HCT116 (cell line): ENCODE measurements around the gene PREX1. TPM values are rescaled to one million over a fixed set of nuclear protein-coding genes. Genes with fewer than 3 reads are reported as not detected.

Experiments used
- ATAC-seq: fragments of 200-7000 bp; cut with Tn5 transposase; 2 replicates; pipeline ENCODE4 v1.9.1; 2020; ENCODE audit warnings: mild to moderate bottlenecking, moderate library complexity
- BruUV-seq: library from RNA; stranded (reverse); fragments of 400-500 nt; replicated peaks from 2 replicates; lab custom pipeline; 2021; lab: Mats Ljungman, UMichigan
- CTCF ChIA-PET: fragments of 300-600 bp; sonication (Branson Sonifier 250); formaldehyde crosslinking; loops from one replicate; lab custom pipeline; 2021; ENCODE audit warnings: antibody characterized with exemption; lab: Charles Lee
- POLR2A ChIA-PET: fragments of 300-600, 350-600 bp; sonication (Branson Sonifier 250); formaldehyde crosslinking; loops from one replicate; lab custom pipeline; 2021; ENCODE audit warnings: antibody characterized with exemption; lab: Charles Lee
- RAD21 ChIA-PET, 2 experiments: fragments of 300-600 bp; sonication (Branson Sonifier 250); formaldehyde crosslinking; loops; one replicate each; lab custom pipeline; 2023; ENCODE audit warnings: low total read pairs in 2 of 2; ENCODE audit not compliant: uncharacterized antibody in 2 of 2, unreplicated experiment in 2 of 2, low non-redundant PET in 1 of 2; lab: Charles Lee
- DNase-seq: peaks from one replicate; pipeline ENCODE4 v3.0.0-alpha.2; 2010; ENCODE audit warnings: low read depth, low spot score
- H2AFZ ChIP-seq: fragments of 200-600 bp; shearing (Covaris generic), sonication (generic); 2 replicates; pipeline ENCODE4 v1.6.1; 2017; ENCODE audit warnings: low read depth, mixed run types, mixed read lengths, antibody characterized with exemption, low read length; ENCODE audit not compliant: poor library complexity, severe bottlenecking
- H3K27ac ChIP-seq: 2 replicates; pipeline ENCODE4 v1.5.1; 2012; ENCODE audit warnings: low read depth, low read length
- H3K27me3 ChIP-seq: fragments of 200-600 bp; sonication (generic); 2 replicates; pipeline ENCODE4 v1.6.1; 2016; ENCODE audit warnings: mixed run types, low read length, mixed read lengths; ENCODE audit not compliant: insufficient read depth
- H3K36me3 ChIP-seq, 2 experiments: fragments of 200-500 bp in 1 of 2; fragments of 200-600 bp in 1 of 2; sonication (Bioruptor generic) in 1 of 2; sonication (generic) in 1 of 2; 2 replicates each; pipeline versions ENCODE4 v1.5.1 to v1.6.1; 2014 to 2016; ENCODE audit warnings: low read length in 2 of 2, inconsistent platforms in 1 of 2, mixed read lengths in 1 of 2, mixed run types in 1 of 2; ENCODE audit not compliant: insufficient read depth in 2 of 2, control insufficient read depth in 1 of 2
- H3K4me1 ChIP-seq, 2 experiments: fragments of 200-600 bp in 1 of 2; sonication (generic) in 1 of 2; 2 replicates each; pipeline versions ENCODE4 v1.5.1 to v1.6.1; 2012 to 2017; ENCODE audit warnings: low read length in 2 of 2, inconsistent platforms in 1 of 2, mild to moderate bottlenecking in 1 of 2, mixed read lengths in 1 of 2, mixed run types in 1 of 2, moderate library complexity in 1 of 2; ENCODE audit not compliant: insufficient read depth in 2 of 2, control insufficient read depth in 1 of 2
- H3K4me2 ChIP-seq: fragments of 200-600 bp; sonication (generic); 2 replicates; pipeline ENCODE4 v1.6.1; 2017; ENCODE audit warnings: mixed run types, low read length, mixed read lengths
- H3K4me3 ChIP-seq, 2 experiments: fragments of 200-600 bp in 1 of 2; sonication (generic) in 1 of 2; replicated peaks in 1 of 2; 2 replicates each; pipeline ENCODE4 v1.5.1; 2011 to 2016; ENCODE audit warnings: low read length in 2 of 2, control low read depth in 1 of 2, low read depth in 1 of 2, mild to moderate bottlenecking in 1 of 2, mixed read lengths in 1 of 2, mixed run types in 1 of 2
- H3K79me2 ChIP-seq: fragments of 200-600 bp; sonication (generic); 2 replicates; pipeline ENCODE4 v1.6.1; 2017; ENCODE audit warnings: mild to moderate bottlenecking, mixed run types, low read length, moderate library complexity, mixed read lengths; ENCODE audit not compliant: insufficient read depth
- H3K9ac ChIP-seq: fragments of 200-600 bp; sonication (generic); 2 replicates; pipeline ENCODE4 v1.6.1; 2016; ENCODE audit warnings: low read length, mixed read lengths
- H3K9me2 ChIP-seq: fragments of 200-600 bp; sonication (generic), shearing (Covaris generic); 2 replicates; pipeline ENCODE4 v1.6.1; 2017; ENCODE audit warnings: mixed run types, mild to moderate bottlenecking, moderate library complexity; ENCODE audit not compliant: insufficient read depth
- H3K9me3 ChIP-seq, 2 experiments: fragments of 200-500 bp in 1 of 2; fragments of 200-600 bp in 1 of 2; sonication (Bioruptor generic) in 1 of 2; sonication (generic) in 1 of 2; 2 replicates each; pipeline ENCODE4 v1.6.1; 2014 to 2017; ENCODE audit warnings: low read length in 2 of 2, mixed read lengths in 2 of 2, inconsistent platforms in 1 of 2, low read depth in 1 of 2, mild to moderate bottlenecking in 1 of 2, mixed run types in 1 of 2, moderate library complexity in 1 of 2; ENCODE audit not compliant: control insufficient read depth in 1 of 2, insufficient read depth in 1 of 2
- H4K20me1 ChIP-seq: fragments of 200-600 bp; sonication (generic), shearing (Covaris generic); 2 replicates; pipeline ENCODE4 v1.6.1; 2017; ENCODE audit warnings: mixed run types, mild to moderate bottlenecking, moderate library complexity; ENCODE audit not compliant: insufficient read depth
- EZH2 ChIP-seq: fragments of 200-600 bp; sonication (generic); IDR thresholded peaks from 2 replicates; pipeline ENCODE4 v1.6.1; 2017; ENCODE audit warnings: antibody characterized with exemption, mixed run types
- FOSL1 ChIP-seq: IDR thresholded peaks from 2 replicates; pipeline ENCODE4 v1.6.1; 2012; ENCODE audit warnings: low read depth
- JUND ChIP-seq: IDR thresholded peaks from 2 replicates; pipeline ENCODE4 v1.6.1; 2012
- POLR2A ChIP-seq: IDR thresholded peaks from 2 replicates; pipeline ENCODE4 v1.7.0; 2011; ENCODE audit warnings: borderline replicate concordance; ENCODE audit not compliant: insufficient read depth, insufficient read length; ENCODE audit errors: extremely low read depth
- RAD21 ChIP-seq: IDR thresholded peaks from 2 replicates; pipeline ENCODE4 v1.6.1; 2012; ENCODE audit warnings: low read depth, mild to moderate bottlenecking
- SRF ChIP-seq: IDR thresholded peaks from 2 replicates; pipeline ENCODE4 v1.6.1; 2012; ENCODE audit warnings: low read depth
- YY1 ChIP-seq: IDR thresholded peaks from 2 replicates; pipeline ENCODE4 v1.6.1; 2011; ENCODE audit warnings: low read length, low read depth, moderate library complexity, mild to moderate bottlenecking; ENCODE audit not compliant: insufficient replicate concordance; ENCODE audit errors: extremely low read depth
- ZFX ChIP-seq: fragments of 450-650 bp; IDR thresholded peaks from 2 replicates; pipeline ENCODE4 v1.6.1; 2017
- ZNF274 ChIP-seq: fragments of 200-500 bp; sonication (Bioruptor generic); IDR thresholded peaks from 2 replicates; pipeline ENCODE4 v1.6.1; 2014; ENCODE audit warnings: mild to moderate bottlenecking, low read depth, low read length, inconsistent platforms
- intact Hi-C: fragments of 100-400 bp; cut with micrococcal nuclease; formaldehyde crosslinking; loops from 2 replicates; pipeline ENCODE4 v1.10.0; 2022
- total RNA-seq: library from RNA; stranded (reverse); gene quantifications from one replicate; pipeline ENCODE4 v1.2.1, GENCODE V29; 2021; ENCODE audit not compliant: unreplicated experiment
- TF ChIP-seq, protein P1 (sequence below): IDR thresholded peaks from 2 replicates; pipeline ENCODE4 v1.6.1; 2012
- TF ChIP-seq, protein P2 (sequence below): IDR thresholded peaks from 2 replicates; pipeline ENCODE4 v1.6.1; 2012

PREX1 gene
- total RNA-seq, 1 experiment from 2014 or later, result 6.1 TPM

- Histone ChIP-seq H3K9me3 (no peaks in the 10 kb centered on the region), H4K20me1 (no peaks in the 10 kb centered on the region), H3K4me2 (no peak overlapping the region), H3K79me2 (no peaks in the 10 kb centered on the region), H3K27ac (no peak overlapping the region), H3K9ac (no peak overlapping the region), H2AFZ (no peak overlapping the region), H3K36me3 (no peaks in the 10 kb centered on the region), H3K4me1 (peaks cover 14 to 31% of the 10 kb centered on the region in 2 experiments), H3K4me3 (no peak overlapping the region), H3K9me2 (no peaks in the 10 kb centered on the region), H3K27me3 (no peaks in the 10 kb centered on the region)
- DNase-seq, result no peak
- BruUV-seq, result no TSS peak
- intact Hi-C loops, result no loop called here
- ChIA-PET RAD21 (no interaction called here), CTCF (no interaction called here), POLR2A (no interaction called here)
- TF ChIP-seq, protein P1, sequence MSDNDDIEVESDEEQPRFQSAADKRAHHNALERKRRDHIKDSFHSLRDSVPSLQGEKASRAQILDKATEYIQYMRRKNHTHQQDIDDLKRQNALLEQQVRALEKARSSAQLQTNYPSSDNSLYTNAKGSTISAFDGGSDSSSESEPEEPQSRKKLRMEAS, result no peak
- TF ChIP-seq ZFX, result no peak
- ATAC-seq, result peak; percentile 49; the same call in 1 of the 2 replicates
Observed at GRCh38 chr20:48843057-48843806, 15.4 kb upstream of the PREX1 start.

- H3K9me3 ChIP-seq, result no peaks in the 10 kb centered on the region
- no peaks in the 10 kb centered on the region for H3K9me2 ChIP-seq
- ATAC-seq (peak; percentile 70), DNase-seq (no peak)
- peak overlapping the region; percentile 54 for H3K4me2 ChIP-seq
- H3K4me1 ChIP-seq, result peaks cover 14 to 27% of the 10 kb centered on the region in 2 experiments
- H3K79me2 ChIP-seq, result no peaks in the 10 kb centered on the region
- ChIA-PET POLR2A (interaction anchor here (1.2 kb wide), 1 partner anchor 14 kb away, joined by 4 read pairs; the partner anchor contains the start of gene PREX1), CTCF (interaction anchor here (1.1 kb wide), 1 partner anchor 184 kb away, joined by 3 read pairs; no protein-coding TSS in a partner anchor), RAD21 (no interaction called here)
- H3K27ac ChIP-seq, result no peak overlapping the region
- no TSS peak for BruUV-seq
- peak overlapping the region; percentile 75 for H2AFZ ChIP-seq
- H3K27me3 ChIP-seq, result no peaks in the 10 kb centered on the region
- no peak overlapping the region for H3K9ac ChIP-seq
- H4K20me1 ChIP-seq, result no peaks in the 10 kb centered on the region
- H3K36me3 ChIP-seq, result no peaks in the 10 kb centered on the region
- intact Hi-C loops, result no loop called here
- TF ChIP-seq EZH2 (no peak), JUND (peak; percentile 49), RAD21 (no peak), POLR2A (no peak), YY1 (no peak), FOSL1 (peak; percentile 73), SRF (no peak), ZNF274 (no peak)
- TF ChIP-seq, protein P2, sequence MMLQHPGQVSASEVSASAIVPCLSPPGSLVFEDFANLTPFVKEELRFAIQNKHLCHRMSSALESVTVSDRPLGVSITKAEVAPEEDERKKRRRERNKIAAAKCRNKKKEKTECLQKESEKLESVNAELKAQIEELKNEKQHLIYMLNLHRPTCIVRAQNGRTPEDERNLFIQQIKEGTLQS, result no peak
- no peak overlapping the region for H3K4me3 ChIP-seq
Observed at GRCh38 chr20:48841875-48842529, 14.2 kb upstream of the PREX1 start.
